ENCODE measurements around the gene EXOG.

Gene EXOG

GRCh38 chr3:38558864-38559263, 62.7 kb downstream of the EXOG start:
- Histone ChIP-seq H4K20me1 (ENCODE audit: insufficient read depth, low read length) (no peaks in the 10 kb centered on the region), H3K36me3 (replicated peaks; ENCODE audit: insufficient read depth, low read length) (no peaks in the 10 kb centered on the region), H3K27me3 (replicated peaks; ENCODE audit: insufficient read depth, low read length) (no peaks in the 10 kb centered on the region), H3K27ac (ENCODE audit: low read length) (no peak overlapping the region), H3K4me1 (ENCODE audit: low read length) (no peaks in the 10 kb centered on the region), H2AFZ (ENCODE audit: low read length) (no peak overlapping the region), H3K9me3 (replicated peaks; ENCODE audit: insufficient read depth, low read length) (no peaks in the 10 kb centered on the region), H3K9ac (ENCODE audit: low read length) (no peak overlapping the region), H3K79me2 (ENCODE audit: low read length) (no peaks in the 10 kb centered on the region), H3K4me2 (ENCODE audit: low read depth, low read length) (no peak overlapping the region), H3K9me2 (replicated peaks; ENCODE audit: insufficient read depth, low read length) (no peaks in the 10 kb centered on the region), H3F3A (ENCODE audit: insufficient read depth, low read length) (no peaks in the 10 kb centered on the region), H3K4me3 (ENCODE audit: low read length) (no peak overlapping the region)
- TF ChIP-seq CTCF (IDR thresholded peaks at IDR 0.05; ENCODE audit: low read length) (no peak), EZH2 (optimal IDR thresholded peaks at IDR 0.05; ENCODE audit: low read depth, low read length) (no peak), EZH2phosphoT487 (IDR thresholded peaks at IDR 0.05; ENCODE audit: low read length) (no peak)
- no peak for DNase-seq

GRCh38 chr3:38560284-38560683, 64.1 kb downstream of the EXOG start:
- DNase-seq = no peak
- Histone ChIP-seq H3K9ac (ENCODE audit: low read length) (no peak overlapping the region), H3K36me3 (replicated peaks; ENCODE audit: insufficient read depth, low read length) (no peaks in the 10 kb centered on the region), H3K4me3 (ENCODE audit: low read length) (no peak overlapping the region), H4K20me1 (ENCODE audit: insufficient read depth, low read length) (no peaks in the 10 kb centered on the region), H3K27ac (ENCODE audit: low read length) (no peak overlapping the region), H3K79me2 (ENCODE audit: low read length) (no peaks in the 10 kb centered on the region), H2AFZ (ENCODE audit: low read length) (no peak overlapping the region), H3K9me3 (replicated peaks; ENCODE audit: insufficient read depth, low read length) (no peaks in the 10 kb centered on the region), H3K27me3 (replicated peaks; ENCODE audit: insufficient read depth, low read length) (no peaks in the 10 kb centered on the region), H3K4me1 (ENCODE audit: low read length) (no peaks in the 10 kb centered on the region), H3K9me2 (replicated peaks; ENCODE audit: insufficient read depth, low read length) (no peaks in the 10 kb centered on the region), H3F3A (ENCODE audit: insufficient read depth, low read length) (no peaks in the 10 kb centered on the region), H3K4me2 (ENCODE audit: low read depth, low read length) (no peak overlapping the region)
- no peak for TF ChIP-seq EZH2 (optimal IDR thresholded peaks at IDR 0.05; ENCODE audit: low read depth, low read length)
- peak; percentile 15 for TF ChIP-seq CTCF (IDR thresholded peaks at IDR 0.05; ENCODE audit: low read length)

- Histone ChIP-seq H3K27me3 (replicated peaks; ENCODE audit: insufficient read depth, low read length) (no peaks in the 10 kb centered on the region), H3K9me3 (replicated peaks; ENCODE audit: insufficient read depth, low read length) (no peaks in the 10 kb centered on the region), H3K4me2 (ENCODE audit: low read depth, low read length) (no peak overlapping the region), H4K20me1 (ENCODE audit: insufficient read depth, low read length) (no peaks in the 10 kb centered on the region), H3K9ac (ENCODE audit: low read length) (no peak overlapping the region), H3K27ac (ENCODE audit: low read length) (no peak overlapping the region), H3F3A (ENCODE audit: insufficient read depth, low read length) (no peaks in the 10 kb centered on the region), H3K9me2 (replicated peaks; ENCODE audit: insufficient read depth, low read length) (no peaks in the 10 kb centered on the region), H2AFZ (ENCODE audit: low read length) (no peak overlapping the region), H3K4me1 (ENCODE audit: low read length) (no peaks in the 10 kb centered on the region), H3K79me2 (ENCODE audit: low read length) (no peaks in the 10 kb centered on the region), H3K4me3 (ENCODE audit: low read length) (no peak overlapping the region), H3K36me3 (replicated peaks; ENCODE audit: insufficient read depth, low read length) (no peaks in the 10 kb centered on the region)
- no peak for DNase-seq
- TF ChIP-seq CTCF (IDR thresholded peaks at IDR 0.05; ENCODE audit: low read length) (no peak), EZH2 (optimal IDR thresholded peaks at IDR 0.05; ENCODE audit: low read depth, low read length) (no peak), EZH2phosphoT487 (IDR thresholded peaks at IDR 0.05; ENCODE audit: low read length) (no peak)
These were observed 65.0 kb downstream of the EXOG start for GRCh38 chr3:38560996-38561717.

All from MM.1S (cell line).